ENCODE results near the gene S100A13.

GRCh38 chr1:153643100-153643499 is 15.8 kb upstream of the S100A13 start:
- TF ChIP-seq POLR2A (IDR thresholded peaks at IDR 0.05; ENCODE audit: low read depth, low read length), result no peak
- TF ChIP-seq POLR2AphosphoS5 (IDR thresholded peaks at IDR 0.05; ENCODE audit: low read depth, low read length), result no peak
- TF ChIP-seq TAF1 (IDR thresholded peaks at IDR 0.05; ENCODE audit: low read depth, low read length), result no peak
- no peak for TF ChIP-seq SPI1 (IDR thresholded peaks at IDR 0.05; ENCODE audit: low read depth, low read length)

Measured in GM12891 (cell line).